GM12875 (cell line): Measurements from ENCODE around the gene PCDHGB2.

Source experiments
- H3K4me3 ChIP-seq: one replicate; pipeline ENCODE4 v1.5.1; 2011; ENCODE audit warnings: low read depth, low read length, control low read depth
- TF ChIP-seq, protein P1 (sequence below): IDR thresholded peaks from 2 replicates; pipeline ENCODE4 v1.5.1; 2011; ENCODE audit warnings: low read depth, mild to moderate bottlenecking, control low read depth, inconsistent platforms, low read length, moderate library complexity, borderline replicate concordance; ENCODE audit not compliant: insufficient read depth

Gene PCDHGB2

GRCh38 chr5:141355641-141356040, 4.2 kb upstream of the PCDHGB2 start:
- TF ChIP-seq, protein P1, sequence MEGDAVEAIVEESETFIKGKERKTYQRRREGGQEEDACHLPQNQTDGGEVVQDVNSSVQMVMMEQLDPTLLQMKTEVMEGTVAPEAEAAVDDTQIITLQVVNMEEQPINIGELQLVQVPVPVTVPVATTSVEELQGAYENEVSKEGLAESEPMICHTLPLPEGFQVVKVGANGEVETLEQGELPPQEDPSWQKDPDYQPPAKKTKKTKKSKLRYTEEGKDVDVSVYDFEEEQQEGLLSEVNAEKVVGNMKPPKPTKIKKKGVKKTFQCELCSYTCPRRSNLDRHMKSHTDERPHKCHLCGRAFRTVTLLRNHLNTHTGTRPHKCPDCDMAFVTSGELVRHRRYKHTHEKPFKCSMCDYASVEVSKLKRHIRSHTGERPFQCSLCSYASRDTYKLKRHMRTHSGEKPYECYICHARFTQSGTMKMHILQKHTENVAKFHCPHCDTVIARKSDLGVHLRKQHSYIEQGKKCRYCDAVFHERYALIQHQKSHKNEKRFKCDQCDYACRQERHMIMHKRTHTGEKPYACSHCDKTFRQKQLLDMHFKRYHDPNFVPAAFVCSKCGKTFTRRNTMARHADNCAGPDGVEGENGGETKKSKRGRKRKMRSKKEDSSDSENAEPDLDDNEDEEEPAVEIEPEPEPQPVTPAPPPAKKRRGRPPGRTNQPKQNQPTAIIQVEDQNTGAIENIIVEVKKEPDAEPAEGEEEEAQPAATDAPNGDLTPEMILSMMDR, result no peak
- no peak overlapping the region for H3K4me3 ChIP-seq

GRCh38 chr5:141356133-141356532, 3.7 kb upstream of the PCDHGB2 start:
- H3K4me3 ChIP-seq, result no peak overlapping the region
- TF ChIP-seq, protein P1, result no peak

DNA sequence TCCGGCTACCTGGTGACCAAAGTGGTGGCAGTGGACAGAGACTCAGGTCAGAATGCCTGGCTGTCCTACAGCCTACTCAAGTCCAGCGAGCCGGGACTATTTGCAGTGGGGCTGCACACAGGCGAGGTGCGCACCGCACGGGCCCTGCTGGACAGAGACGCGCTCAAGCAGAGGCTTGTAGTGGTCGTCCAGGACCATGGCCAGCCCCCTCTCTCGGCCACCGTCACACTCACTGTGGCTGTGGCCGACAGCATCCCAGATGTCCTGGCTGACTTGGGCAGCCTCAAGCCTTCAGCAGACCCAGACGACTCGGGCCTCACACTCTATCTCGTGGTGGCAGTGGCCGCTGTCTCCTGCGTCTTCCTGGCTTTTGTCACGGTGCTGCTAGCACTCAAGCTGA, 2.8 kb upstream of the PCDHGB2 start:
- TF ChIP-seq, protein P1, result no peak
- no peak overlapping the region for H3K4me3 ChIP-seq

- H3K4me3 ChIP-seq, result no peak overlapping the region
These were observed 891 bp downstream of the PCDHGB2 start for GRCh38 chr5:141360685-141361084.

DNA sequence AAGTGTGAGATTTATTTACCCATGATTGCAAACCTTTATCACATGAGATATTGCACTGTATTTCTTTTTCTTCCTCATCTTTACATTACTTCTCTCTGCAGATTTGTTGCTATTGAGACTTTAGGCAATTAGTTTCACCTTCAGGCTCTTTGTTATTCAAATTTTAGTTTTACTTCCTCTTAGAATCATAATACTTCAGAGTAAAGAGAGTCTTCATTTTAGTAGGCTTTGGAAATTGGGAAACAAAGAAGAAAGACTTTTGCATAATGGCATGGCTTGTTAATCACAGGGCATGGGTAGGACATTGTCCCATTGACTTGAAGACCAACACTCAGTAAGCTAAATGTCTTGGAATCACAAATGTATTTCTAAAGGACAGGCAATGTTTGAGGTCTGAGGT, 2.9 kb downstream of the PCDHGB2 start:
- TF ChIP-seq, protein P1, result no peak
- no peak overlapping the region for H3K4me3 ChIP-seq

More at GRCh38 chr5:141360685-141361084, 891 bp downstream of the PCDHGB2 start:
- TF ChIP-seq, protein P1, result no peak

DNA sequence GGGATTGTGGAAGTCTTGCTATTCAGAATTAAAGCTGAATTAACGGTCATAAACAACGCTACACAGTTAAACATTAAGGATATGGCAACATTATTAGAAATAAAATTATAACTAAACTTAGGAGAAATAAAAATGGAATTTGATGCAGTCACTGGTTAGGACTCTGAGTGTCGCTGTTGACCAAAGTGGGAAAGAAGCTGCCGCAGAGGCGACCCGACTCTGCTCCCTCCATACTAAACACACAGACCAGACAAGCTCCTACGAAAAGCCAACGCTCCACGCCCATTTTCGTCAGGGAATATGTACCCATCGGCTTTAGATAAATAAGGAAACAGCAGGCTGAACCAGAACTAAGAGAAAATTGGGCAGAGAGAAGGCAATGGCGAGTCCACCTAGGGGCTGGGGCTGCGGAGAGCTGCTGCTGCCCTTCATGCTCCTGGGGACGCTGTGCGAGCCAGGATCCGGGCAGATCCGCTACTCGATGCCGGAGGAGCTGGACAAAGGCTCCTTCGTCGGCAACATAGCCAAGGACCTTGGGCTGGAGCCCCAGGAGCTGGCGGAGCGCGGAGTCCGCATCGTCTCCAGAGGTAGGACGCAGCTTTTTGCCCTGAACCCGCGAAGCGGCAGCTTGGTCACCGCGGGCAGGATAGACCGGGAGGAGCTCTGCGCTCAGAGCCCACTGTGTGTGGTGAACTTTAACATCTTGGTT, 4.3 kb downstream of the PCDHGB2 start, which contains the start of gene PCDHGA5:
TSS of gene PCDHGA5 (plus strand) at position 211 of the 709 bp plus-strand sequence. CDS start at position 380, 169 bp downstream.
- TF ChIP-seq, protein P1, result no peak
- no peak within 1 kb of the TSS for H3K4me3 ChIP-seq
